HG03565 (cell line): ENCODE measurements around the gene SLC13A4.
"Not testable (repeated sequence)": the region's sequence is repeated elsewhere in the genome, so short reads cannot be mapped to it uniquely, and the experiment has no call there.

Source experiments
- ATAC-seq: cut with Tn5 transposase; IDR thresholded peaks from one replicate; pipeline ENCODE4 v1.9.1; 2021; ENCODE audit warnings: mild to moderate bottlenecking, moderate library complexity; ENCODE audit not compliant: unreplicated experiment

Gene SLC13A4

DNA sequence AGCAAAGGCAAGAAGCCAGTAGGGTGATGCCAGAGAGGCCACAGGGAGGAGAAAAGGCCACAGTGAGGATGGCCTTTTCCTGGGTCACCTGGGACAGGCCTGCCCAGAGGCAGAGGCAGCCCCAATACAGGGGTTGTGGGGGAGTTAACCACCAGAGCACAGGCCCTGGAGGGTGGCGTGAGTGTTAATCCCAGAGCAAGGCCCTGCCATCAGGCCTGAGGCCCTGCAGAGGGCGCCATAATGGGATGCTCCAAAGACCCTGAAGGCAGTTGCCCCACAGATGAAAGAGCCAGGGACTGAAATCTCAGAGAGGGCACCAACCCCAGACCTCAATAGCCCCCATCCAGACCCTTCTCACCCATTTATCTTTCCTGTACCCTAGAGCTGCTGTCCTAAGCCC is 23.9 kb downstream of the SLC13A4 start:
- no peak for ATAC-seq

- ATAC-seq, result no peak
Measured at GRCh38 chr7:135697276-135698049, 30.5 kb downstream of the SLC13A4 start.

DNA sequence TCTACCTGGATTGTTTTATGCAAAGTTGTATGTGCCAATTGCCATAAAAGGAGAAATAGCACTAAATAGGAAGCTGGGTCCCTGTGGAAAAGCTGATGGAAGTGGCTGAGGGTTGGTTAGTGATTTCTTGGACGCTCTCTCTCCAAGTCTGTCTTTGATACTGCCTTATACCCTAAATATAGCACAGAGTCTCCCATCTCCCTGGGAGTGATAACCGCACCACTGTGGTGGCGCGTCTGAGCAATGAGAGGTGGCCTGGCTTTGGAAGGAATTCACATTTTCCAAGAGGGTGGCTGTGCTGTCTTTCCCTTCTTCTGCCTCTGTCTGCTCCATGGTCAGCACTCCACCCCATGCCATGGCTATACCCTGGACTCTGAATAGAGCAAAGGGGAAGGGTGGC is 34.4 kb downstream of the SLC13A4 start:
- no peak for ATAC-seq

GRCh38 chr7:135692606-135693005 is 35.4 kb downstream of the SLC13A4 start:
- ATAC-seq, result not testable (repeated sequence)

DNA sequence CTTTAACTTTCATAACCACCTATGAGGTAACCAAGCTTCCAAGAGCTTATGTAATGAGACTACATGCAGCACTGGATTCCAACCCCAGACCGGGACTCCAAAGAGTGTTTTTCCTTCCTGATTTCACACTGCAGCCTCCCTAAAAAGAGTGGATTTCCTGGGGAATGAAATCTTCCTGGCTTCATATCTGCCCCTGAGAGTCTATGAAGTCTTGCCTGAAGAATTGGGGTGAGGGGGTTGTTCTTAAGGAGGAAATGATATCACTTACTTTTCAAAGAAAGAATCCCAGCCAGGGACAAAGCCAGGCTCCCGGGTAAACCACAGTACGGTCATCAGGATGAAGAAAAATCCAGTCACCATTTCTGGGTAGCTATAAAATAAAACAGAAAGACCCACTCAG is 35.9 kb downstream of the SLC13A4 start:
- ATAC-seq, result no peak

GRCh38 chr7:135690566-135690965 is 37.4 kb downstream of the SLC13A4 start:
- no peak for ATAC-seq

DNA sequence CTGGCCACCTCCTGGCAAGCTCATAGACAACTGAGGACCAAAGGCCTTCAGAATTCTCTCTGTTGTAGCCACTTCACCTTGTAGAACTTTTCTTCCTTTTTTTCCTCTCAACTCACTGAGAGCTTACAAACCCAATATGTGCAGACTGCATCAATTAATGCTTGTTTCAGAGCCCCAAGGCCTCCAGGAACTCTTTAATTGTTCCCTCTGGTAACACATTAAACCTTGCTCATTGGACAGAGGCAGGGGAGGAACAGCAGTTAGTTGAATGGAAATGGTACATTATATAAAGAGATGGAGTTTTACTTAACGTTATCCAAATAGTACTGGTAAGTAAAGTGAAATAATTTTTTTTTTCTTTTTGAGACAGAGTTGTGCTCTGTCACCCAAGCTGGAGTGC is 40.5 kb downstream of the SLC13A4 start:
- ATAC-seq, result no peak

- no peak for ATAC-seq
Measured at GRCh38 chr7:135685306-135686084, 42.5 kb downstream of the SLC13A4 start.

GRCh38 chr7:135684699-135685098 is 43.3 kb downstream of the SLC13A4 start:
- no peak for ATAC-seq

- ATAC-seq, result no peak
Measured at GRCh38 chr7:135684136-135684535, 43.9 kb downstream of the SLC13A4 start.

- no peak for ATAC-seq
Measured at GRCh38 chr7:135683609-135684008, 44.4 kb downstream of the SLC13A4 start.

DNA sequence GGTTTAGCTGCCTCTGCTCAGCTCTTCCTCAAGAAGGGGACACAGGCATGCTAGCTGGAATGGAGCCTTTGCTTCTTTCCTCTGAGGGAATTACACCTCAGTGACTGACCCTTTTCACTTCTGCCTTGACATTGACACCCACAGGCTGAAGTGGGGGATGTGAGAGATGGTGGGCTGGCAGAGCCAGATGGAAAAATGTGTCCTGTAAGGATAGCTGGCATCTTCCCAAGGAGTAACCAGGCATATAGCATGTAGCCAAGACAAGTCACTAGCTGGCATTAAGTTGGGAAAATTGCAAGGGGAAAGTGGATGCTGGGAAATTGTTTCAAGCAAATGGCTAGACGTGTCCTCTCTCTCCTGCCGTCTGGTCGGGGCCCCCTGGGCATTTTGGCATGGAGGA is 45.8 kb downstream of the SLC13A4 start:
- ATAC-seq, result no peak

GRCh38 chr7:135681762-135682161 is 46.2 kb downstream of the SLC13A4 start:
- no peak for ATAC-seq

GRCh38 chr7:135678612-135679575 is 49.1 kb downstream of the SLC13A4 start:
- ATAC-seq, result no peak

DNA sequence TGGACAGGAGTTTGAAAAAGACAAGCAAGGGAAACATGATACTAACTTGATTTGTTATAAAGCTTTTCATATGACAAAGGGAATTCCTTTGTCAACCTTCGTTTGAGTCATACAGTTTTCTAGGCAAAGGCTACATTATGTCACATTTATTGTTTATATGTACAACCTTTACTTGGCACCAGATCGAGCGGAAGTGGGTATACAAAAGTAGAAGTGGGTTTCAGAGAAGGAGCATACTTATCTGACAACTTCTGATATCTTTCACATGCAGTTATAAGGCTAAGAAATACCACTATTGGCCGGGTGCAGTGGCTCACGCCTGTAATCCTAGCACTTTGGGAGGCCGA is 54.7 kb downstream of the SLC13A4 start:
- ATAC-seq, result no peak

GRCh38 chr7:135672560-135673359 is 55.2 kb downstream of the SLC13A4 start:
- no peak for ATAC-seq

DNA sequence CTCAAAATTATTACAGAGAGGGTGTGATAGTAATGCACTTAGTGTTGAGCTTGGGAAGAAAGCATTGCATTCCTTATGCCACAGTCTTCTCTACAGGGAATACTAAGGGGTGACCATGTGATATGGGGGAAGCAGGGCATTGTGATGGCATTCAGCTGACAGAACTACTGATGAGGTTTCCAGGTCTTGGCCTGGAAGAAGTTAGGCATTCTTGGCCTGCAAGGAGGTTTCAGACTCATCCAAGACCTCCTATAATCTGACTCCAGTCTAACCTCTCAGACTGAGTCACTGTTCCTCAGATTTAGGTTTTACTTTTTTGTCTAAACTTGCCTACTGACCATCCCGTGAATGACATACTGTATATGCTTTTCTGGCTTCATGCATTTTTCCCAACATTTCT is 57.8 kb downstream of the SLC13A4 start:
- ATAC-seq, result no peak

DNA sequence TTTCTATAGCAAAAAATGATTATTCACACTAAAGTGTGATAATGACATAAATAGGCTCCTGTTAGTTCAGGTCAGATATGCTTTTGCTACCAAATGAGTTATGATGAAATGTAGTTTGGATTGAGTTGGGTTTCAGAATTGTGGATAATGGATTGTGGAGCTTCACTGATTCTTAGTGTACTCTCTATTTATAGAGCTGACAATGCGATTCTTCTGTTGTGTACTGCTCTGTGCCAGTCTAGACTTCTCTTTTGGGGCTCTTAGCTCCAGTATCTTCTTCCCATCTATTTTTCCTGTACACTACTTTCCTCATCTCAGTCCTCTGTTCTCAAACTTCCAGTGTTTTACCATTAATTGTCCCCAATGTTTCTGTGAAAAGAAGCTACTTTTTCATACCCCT is 58.2 kb downstream of the SLC13A4 start:
- no peak for ATAC-seq

GRCh38 chr7:135668852-135669395 is 59.1 kb downstream of the SLC13A4 start:
- not testable (repeated sequence) for ATAC-seq

DNA sequence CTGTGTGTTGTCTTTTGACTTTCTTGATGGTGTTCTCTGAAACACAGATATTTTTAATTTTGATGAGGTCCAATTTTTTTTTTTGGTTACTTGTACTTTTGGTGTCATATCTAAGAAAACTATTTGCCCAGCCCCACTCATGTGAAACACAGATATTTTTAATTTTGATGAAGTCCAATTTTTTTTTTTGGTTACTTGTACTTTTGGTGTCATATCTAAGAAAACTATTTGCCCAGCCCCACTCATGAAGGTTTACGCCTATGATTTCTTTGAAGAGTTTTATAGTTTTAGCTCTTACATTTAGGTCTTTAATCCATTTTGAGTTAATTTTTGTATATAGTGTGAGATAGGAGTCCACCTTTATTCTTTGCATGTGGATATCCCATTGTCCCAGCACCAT is 60.4 kb downstream of the SLC13A4 start:
- not testable (repeated sequence) for ATAC-seq
